Fibroblast of skin of right quadriceps (primary cell): Measurements from ENCODE around the gene EBI3.
A peak's percentile ranks its signal among the peaks of the same experiment; 100 is the strongest.
"Not testable (repeated sequence)": the region's sequence is repeated elsewhere in the genome, so short reads cannot be mapped to it uniquely, and the experiment has no call there.

ENCODE experiments used
- DNase-seq: peaks from one replicate; pipeline ENCODE4 v3.0.0-alpha.2; 2013

The EBI3 gene

GRCh38 chr19:4200940-4201542 lies 28.3 kb upstream of the EBI3 start:
- DNase-seq = no peak

DNA sequence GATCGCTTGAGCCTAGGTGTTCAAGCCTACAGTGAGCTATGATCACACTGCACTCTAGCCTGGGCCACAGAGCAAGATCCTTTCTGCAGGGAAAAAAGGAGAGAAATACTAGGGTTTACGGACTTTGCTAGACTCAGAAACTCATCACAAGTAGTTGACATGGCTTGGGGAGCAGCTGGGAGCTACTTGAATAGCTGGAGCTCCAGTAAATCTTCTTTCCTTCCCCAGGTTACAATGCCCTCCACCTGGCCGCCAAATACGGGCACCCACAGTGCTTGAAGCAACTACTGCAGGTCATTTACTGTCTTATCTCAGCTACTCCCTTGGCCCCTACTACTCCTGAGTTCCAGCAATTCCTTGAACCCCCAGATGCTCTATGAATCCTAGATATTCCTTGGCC lies 27.5 kb upstream of the EBI3 start:
- no peak for DNase-seq

- DNase-seq = peak; percentile 14
Measured at GRCh38 chr19:4206818-4207484, 22.4 kb upstream of the EBI3 start.

DNA sequence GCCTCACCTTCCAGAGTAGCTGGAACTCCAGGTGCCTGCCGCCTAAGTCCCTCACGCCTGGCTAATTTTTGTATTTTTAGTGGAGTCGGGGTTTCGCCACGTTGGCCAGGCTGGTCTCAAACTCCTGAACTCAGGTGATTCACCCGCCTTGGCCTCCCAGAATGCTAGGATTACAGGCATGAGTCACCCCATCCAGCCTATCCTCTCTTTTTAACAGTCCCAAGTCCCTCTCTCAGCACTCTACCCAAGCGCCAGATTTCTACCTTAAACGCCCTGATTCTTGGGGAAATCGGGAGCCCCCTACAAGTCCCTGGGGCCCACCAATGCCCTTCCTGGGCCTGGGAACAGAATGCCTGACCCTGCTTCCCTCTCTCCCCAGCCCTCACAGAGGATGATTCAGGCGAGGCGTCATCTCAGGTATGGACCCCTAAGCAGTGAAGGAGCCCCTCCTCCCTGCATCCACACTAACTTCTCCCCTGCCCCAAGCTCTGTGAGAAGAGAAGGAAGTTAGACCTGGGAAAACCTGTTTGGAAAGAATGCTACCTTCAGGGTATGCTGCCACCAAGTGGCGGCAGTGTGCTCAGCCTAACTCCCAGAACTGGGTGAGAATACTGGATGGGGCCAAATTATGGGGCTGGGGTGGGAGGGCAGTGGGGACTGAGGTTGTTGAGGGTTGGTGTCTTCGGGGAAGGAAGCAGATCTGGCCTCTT lies 20.8 kb upstream of the EBI3 start:
- DNase-seq = peak; percentile 27

GRCh38 chr19:4210166-4210731 lies 19.1 kb upstream of the EBI3 start:
- no peak for DNase-seq

DNA sequence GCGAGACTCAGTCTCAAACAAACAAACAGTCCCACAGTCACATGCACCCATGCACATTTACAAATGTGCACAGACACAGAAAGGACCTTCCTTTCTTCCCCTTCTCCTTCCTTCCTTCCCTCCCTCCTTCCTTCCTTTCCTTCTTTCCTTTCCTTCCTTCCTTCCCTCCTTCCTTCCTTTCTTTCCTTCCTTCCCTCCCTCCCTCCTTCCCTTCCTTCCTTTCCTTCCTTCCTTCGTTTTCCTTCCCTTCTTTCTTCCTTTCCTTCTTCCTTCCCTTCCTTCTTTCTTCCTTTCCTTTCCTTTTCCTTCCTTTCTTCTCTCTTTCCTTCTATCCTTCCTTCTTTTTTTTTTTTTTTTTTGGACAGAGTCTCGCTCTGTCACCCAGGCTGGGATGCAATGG lies 16.2 kb upstream of the EBI3 start:
- no peak for DNase-seq

DNA sequence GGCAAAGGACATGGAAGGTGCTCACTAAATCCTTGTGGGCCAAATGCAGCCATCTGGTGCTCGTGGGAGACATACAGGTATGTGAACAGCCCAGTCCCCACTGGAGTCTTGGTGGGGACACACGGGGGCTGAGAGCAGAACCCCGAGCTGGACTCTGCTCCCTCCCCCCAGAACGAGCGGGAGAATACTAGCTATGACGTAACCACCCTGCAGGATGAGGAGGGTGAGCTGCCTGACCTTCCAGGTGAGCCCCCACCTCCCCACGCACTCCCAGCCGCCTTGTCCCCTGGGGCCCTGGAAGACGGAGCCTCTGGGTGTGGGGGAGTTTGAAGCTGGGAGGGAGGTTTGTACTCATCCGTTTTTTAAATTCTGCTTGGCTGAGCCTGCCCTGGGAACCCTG lies 13.5 kb upstream of the EBI3 start:
- DNase-seq = no peak

DNA sequence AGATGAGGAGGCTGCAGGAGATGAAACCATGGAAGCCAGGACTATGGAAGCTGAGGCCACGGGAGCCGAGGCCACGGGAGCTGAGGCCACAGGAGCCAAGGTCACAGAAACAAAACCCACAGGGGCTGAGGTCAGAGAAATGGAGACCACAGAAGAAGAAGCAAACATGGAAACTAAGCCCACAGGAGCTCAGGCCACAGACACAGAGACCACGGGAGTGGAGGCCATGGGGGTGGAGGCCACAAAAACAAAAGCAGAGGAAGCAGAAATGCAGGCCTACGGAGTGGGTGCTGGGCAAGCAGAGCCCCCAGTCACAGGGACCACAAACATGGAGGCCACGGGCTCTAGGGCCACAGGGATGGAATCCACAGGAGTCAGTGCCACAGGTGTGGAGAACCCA lies 12.5 kb upstream of the EBI3 start:
- no peak for DNase-seq

- no peak for DNase-seq
Measured at GRCh38 chr19:4217429-4218264, 11.7 kb upstream of the EBI3 start.

DNA sequence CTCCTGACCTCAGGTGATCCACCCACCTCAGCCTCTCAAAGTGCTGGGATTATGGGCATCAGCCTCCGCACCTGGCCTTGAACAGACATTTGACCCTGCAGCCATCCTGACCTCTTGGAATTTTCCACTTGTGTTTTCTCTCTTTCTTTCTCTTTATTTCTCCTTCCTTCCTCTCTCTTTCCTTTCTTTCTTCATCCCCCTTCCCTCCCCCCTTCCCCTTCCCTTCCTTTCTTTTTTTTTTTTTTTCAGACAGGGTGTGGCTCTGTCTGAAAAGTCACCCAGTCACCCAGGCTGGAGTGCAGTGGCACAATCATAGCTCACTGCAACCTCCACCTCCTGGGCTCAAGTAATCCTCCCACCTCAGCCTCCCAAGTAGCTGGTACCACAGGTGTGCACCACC lies 10.8 kb upstream of the EBI3 start:
- DNase-seq = not testable (repeated sequence)

- DNase-seq = no peak
Measured at GRCh38 chr19:4220188-4220587, 9.1 kb upstream of the EBI3 start.

- DNase-seq = no peak
Measured at GRCh38 chr19:4224470-4224869, 4.9 kb upstream of the EBI3 start.

- no peak for DNase-seq
Measured at GRCh38 chr19:4225885-4226284, 3.4 kb upstream of the EBI3 start.

DNA sequence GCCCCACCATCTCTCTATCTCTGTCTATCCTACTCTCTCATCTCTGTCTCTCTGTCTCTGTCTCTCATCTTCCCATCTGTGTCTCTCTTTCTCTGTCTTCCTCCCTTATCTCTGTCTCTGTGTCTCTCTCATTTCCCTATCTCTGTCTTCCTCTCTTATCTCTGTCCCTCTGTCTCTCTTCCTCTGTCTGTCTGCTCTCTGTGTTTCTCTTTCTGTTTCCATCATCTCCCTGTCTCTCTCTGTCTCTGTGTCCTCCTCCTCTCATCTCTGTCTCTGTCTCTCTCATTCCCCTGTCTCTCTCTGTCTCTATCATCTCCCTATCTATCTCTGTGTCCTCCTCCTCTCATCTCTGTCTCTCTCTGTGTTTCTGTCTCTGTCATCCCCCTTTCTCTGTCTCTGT lies 1.6 kb upstream of the EBI3 start:
- no peak for DNase-seq

DNA sequence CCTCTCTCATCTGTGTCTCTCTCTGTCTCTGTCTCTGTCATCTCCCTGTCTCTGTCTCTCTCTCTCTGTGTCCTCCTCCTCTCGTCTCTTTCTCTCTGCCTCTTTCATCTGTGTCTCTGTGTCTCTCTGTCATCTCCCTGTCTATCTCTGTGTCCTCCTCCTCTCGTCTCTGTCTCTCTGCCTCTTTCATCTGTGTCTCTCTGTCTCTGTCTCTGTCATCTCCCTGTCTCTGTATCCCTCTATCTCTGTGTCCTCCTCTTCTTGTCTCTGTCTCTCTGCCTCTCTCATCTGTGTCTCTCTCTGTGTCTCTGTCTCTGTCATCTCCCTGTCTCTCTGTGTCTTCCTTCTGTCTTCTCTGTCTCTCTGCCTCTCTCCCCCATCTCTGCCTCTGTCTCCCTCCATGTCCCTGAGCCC lies 551 bp upstream of the EBI3 start:
- DNase-seq = no peak

GRCh38 chr19:4230237-4230636 lies 914 bp downstream of the EBI3 start:
- DNase-seq = not testable (repeated sequence)

- DNase-seq = not testable (repeated sequence)
Measured at GRCh38 chr19:4231521-4231920, 2.2 kb downstream of the EBI3 start.

DNA sequence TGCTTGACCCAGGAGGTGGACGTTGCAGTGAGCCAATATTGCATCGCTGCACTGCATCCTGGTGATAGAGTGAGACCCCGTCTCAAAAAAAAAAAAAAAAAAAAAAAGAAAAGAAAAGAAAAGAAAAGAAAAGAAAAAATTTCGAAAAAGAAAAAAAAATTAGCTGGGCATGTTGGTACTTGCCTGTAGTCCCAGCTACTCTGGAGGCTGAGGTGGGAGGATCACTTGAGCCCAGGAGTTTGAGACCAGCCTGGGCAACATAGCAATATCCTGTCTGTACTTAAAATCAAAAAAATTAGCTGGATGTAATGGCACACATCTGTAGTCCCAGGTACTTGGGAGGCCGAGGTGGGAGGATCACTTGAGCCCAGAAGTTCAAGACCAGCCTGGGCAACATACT lies 2.8 kb downstream of the EBI3 start:
- not testable (repeated sequence) for DNase-seq

DNA sequence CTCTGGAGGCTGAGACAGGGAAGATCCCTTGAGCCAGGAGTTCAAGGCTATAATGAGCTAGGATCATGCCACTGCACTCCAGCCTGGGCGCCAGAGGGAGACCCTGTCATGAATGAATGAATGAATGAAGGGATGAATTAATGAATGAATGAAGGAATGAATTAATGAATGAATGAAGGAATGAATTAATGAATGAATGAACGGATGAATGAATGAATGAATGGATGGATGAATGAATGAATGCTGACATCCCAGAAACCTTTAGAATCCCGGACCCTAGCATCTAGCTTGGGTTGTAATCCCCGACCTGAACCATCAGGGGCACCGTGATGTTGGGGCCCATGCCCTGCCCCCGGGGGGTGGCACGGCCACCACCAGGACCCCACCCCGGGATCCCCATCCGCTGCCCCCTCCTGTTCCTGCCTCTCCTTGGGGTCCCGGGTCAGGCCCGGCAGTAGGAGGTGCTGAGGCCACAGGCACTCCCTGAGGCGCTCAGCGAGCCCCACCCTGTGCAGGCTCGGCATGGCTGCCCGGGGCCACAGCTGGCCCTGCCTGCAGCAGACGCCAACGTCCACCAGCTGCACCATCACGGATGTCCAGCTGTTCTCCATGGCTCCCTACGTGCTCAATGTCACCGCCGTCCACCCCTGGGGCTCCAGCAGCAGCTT lies 3.4 kb downstream of the EBI3 start:
- DNase-seq = no peak

- peak; percentile 12 for DNase-seq
Measured at GRCh38 chr19:4233282-4233853, 4.0 kb downstream of the EBI3 start.

GRCh38 chr19:4234142-4234861 lies 5.0 kb downstream of the EBI3 start:
- no peak for DNase-seq

DNA sequence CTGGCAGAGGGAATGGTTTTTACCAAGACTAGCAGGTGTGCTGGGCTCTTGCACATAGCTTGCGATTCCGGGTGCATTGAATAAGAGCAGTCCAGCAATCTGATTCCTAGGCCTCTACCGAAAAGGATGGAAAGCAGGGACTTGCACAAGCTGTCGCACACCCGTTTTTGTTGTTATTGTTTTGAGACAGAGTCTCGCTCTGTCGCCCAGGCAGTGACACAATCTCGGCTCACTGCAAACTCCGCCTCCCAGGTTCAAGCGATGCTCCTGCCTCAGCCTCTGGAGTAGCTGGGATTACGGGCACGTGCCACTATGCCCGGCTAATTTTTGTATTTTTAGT lies 5.5 kb downstream of the EBI3 start:
- no peak for DNase-seq
